ENCODE measurements around the gene DSN1. TPM values are rescaled to one million over a fixed set of nuclear protein-coding genes. Genes with fewer than 3 reads are reported as not detected.
A peak's percentile ranks its signal among the peaks of the same experiment; 100 is the strongest.

The DSN1 gene
- polyA plus RNA-seq, 1 of the 3 experiments (the other 2 are of a cell fraction) = 7.3 TPM

DNA sequence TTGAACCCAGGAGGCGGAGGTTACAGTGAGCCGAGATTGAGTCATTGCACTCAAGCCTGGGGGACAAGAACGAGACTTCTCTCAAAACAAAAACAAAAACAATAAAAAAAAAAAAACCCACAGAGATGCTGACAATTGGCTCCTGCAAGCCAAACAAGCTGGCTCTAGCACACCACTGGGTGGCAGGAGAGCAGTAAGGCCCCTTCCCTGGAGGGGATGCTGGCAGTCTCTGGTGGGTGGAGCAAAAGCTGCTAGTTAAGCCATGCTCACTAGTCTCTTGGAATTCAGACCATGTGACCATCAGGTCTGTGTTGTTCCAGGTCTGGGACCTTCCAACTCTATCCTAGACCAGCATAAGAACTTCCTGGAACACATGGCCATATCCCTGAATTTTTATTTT is 18.9 kb upstream of the DSN1 start:
- Histone ChIP-seq H3K4me1 (ENCODE audit: control insufficient read depth in 1 of 2, insufficient read depth in 2 of 2, low read depth in 1 of 2, low read length in 1 of 2) (no peaks in the 10 kb centered on the region), H2AFZ (ENCODE audit: low read depth) (no peak overlapping the region), H3K79me2 (ENCODE audit: insufficient read depth) (peaks cover 49% of the 10 kb centered on the region), H3F3A (replicated peaks; ENCODE audit: insufficient read depth) (peaks cover 4% of the 10 kb centered on the region), H3K27me3 (ENCODE audit: insufficient read depth) (no peaks in the 10 kb centered on the region), H3K9ac (no peak overlapping the region), H3K9me2 (no peaks in the 10 kb centered on the region), H3K9me3 (no peaks in the 10 kb centered on the region), H3K36me3 (replicated peaks in 1 of 2; ENCODE audit: control insufficient read depth in 1 of 2, insufficient read depth in 2 of 2, low read length in 1 of 2) (peaks cover 27 to 41% of the 10 kb centered on the region in 2 experiments), H4K20me1 (ENCODE audit: insufficient read depth) (peaks cover 11% of the 10 kb centered on the region; the same call in 1 of the 2 replicates), H3K27ac (ENCODE audit: low read depth in 2 of 2, low read length in 1 of 2) (no peak overlapping the region), H3K4me3 (ENCODE audit: low read depth in 2 of 2, low read length in 1 of 2) (no peak overlapping the region), H3K4me2 (no peak overlapping the region)
- WGBS (ENCODE audit: low lambda C conversion rate) = 86% methylated on average over 3 of the region's 3 CpGs
- POLR2A ChIA-PET = no interaction called here
- CTCF ChIA-PET = interaction anchor here (0.8 to 2.2 kb wide), 6 partner anchors 16 to 127 kb away, joined by 3 to 8 read pairs (median 6); partner anchors contain the start of gene DSN1
- DNase-seq = peak; percentile 70
- TF ChIP-seq JUND (IDR thresholded peaks at IDR 0.05) (no peak), MXI1 (IDR thresholded peaks at IDR 0.05; ENCODE audit: low read depth, low read length) (peak; percentile 40; the same call in 1 of the 2 replicates), SMC3 (IDR thresholded peaks at IDR 0.05; ENCODE audit: low read depth, low read length) (peak; percentile 59), RAD21 (IDR thresholded peaks at IDR 0.05; ENCODE audit: low read length) (peak; percentile 56), MEF2A (IDR thresholded peaks at IDR 0.05; ENCODE audit: borderline replicate concordance, low read depth) (no peak), POLR2AphosphoS5 (IDR thresholded peaks at IDR 0.05; ENCODE audit: low read depth, low read length) (no peak)
- TF ChIP-seq, protein P1, sequence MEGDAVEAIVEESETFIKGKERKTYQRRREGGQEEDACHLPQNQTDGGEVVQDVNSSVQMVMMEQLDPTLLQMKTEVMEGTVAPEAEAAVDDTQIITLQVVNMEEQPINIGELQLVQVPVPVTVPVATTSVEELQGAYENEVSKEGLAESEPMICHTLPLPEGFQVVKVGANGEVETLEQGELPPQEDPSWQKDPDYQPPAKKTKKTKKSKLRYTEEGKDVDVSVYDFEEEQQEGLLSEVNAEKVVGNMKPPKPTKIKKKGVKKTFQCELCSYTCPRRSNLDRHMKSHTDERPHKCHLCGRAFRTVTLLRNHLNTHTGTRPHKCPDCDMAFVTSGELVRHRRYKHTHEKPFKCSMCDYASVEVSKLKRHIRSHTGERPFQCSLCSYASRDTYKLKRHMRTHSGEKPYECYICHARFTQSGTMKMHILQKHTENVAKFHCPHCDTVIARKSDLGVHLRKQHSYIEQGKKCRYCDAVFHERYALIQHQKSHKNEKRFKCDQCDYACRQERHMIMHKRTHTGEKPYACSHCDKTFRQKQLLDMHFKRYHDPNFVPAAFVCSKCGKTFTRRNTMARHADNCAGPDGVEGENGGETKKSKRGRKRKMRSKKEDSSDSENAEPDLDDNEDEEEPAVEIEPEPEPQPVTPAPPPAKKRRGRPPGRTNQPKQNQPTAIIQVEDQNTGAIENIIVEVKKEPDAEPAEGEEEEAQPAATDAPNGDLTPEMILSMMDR (IDR thresholded peaks at IDR 0.05) = peak; percentile 57
- TF ChIP-seq, protein P2, sequence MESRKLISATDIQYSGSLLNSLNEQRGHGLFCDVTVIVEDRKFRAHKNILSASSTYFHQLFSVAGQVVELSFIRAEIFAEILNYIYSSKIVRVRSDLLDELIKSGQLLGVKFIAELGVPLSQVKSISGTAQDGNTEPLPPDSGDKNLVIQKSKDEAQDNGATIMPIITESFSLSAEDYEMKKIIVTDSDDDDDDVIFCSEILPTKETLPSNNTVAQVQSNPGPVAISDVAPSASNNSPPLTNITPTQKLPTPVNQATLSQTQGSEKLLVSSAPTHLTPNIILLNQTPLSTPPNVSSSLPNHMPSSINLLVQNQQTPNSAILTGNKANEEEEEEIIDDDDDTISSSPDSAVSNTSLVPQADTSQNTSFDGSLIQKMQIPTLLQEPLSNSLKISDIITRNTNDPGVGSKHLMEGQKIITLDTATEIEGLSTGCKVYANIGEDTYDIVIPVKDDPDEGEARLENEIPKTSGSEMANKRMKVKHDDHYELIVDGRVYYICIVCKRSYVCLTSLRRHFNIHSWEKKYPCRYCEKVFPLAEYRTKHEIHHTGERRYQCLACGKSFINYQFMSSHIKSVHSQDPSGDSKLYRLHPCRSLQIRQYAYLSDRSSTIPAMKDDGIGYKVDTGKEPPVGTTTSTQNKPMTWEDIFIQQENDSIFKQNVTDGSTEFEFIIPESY (IDR thresholded peaks at IDR 0.05; ENCODE audit: borderline replicate concordance, low read depth) = no peak
- TF ChIP-seq, protein P3, sequence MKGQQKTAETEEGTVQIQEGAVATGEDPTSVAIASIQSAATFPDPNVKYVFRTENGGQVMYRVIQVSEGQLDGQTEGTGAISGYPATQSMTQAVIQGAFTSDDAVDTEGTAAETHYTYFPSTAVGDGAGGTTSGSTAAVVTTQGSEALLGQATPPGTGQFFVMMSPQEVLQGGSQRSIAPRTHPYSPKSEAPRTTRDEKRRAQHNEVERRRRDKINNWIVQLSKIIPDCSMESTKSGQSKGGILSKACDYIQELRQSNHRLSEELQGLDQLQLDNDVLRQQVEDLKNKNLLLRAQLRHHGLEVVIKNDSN (IDR thresholded peaks at IDR 0.05; ENCODE audit: borderline replicate concordance, low read depth) = peak; percentile 50; the same call in 1 of the 2 replicates

DNA sequence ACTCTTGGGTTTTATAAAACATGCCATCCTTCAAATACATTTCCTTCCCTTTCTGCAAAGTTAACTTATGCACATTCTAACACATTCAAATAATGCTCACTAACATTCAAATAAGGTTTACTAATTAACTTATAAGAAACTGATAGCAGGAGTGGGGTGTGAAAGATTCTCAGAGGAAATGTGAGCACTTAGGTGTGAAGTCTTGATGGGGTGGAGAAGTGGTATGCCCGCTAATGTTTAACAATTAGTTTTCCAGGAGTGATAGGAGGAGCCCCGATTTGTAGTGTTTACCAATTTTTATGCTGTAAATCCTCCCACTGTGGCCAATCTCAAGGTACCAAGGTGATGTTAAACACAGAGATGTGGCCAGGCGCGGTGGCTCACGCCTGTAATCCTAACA is 18.3 kb upstream of the DSN1 start:
- H3K36me3 ChIP-seq (replicated peaks in 1 of 2; ENCODE audit: control insufficient read depth in 1 of 2, insufficient read depth in 2 of 2, low read length in 1 of 2) = peaks cover 28 to 36% of the 10 kb centered on the region in 2 experiments
- no peaks in the 10 kb centered on the region for H3K9me3 ChIP-seq
- H3K27ac ChIP-seq (ENCODE audit: low read depth in 2 of 2, low read length in 1 of 2) = no peak overlapping the region
- no peak for TF ChIP-seq TAF1 (IDR thresholded peaks at IDR 0.05; ENCODE audit: borderline replicate concordance, low read depth, low read length)
- TF ChIP-seq, protein P4, sequence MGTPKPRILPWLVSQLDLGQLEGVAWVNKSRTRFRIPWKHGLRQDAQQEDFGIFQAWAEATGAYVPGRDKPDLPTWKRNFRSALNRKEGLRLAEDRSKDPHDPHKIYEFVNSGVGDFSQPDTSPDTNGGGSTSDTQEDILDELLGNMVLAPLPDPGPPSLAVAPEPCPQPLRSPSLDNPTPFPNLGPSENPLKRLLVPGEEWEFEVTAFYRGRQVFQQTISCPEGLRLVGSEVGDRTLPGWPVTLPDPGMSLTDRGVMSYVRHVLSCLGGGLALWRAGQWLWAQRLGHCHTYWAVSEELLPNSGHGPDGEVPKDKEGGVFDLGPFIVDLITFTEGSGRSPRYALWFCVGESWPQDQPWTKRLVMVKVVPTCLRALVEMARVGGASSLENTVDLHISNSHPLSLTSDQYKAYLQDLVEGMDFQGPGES (IDR thresholded peaks at IDR 0.05; ENCODE audit: low read depth, low read length) = no peak
- DNase-seq = no peak
- 99% methylated on average over 5 of the region's 5 CpGs for WGBS (ENCODE audit: low lambda C conversion rate)
- no peak overlapping the region for H2AFZ ChIP-seq (ENCODE audit: low read depth)
- CTCF ChIA-PET = interaction anchor here (1.1 to 2.2 kb wide), 5 partner anchors 17 to 127 kb away, joined by 4 to 8 read pairs (median 6); partner anchors contain the start of gene DSN1
- no peaks in the 10 kb centered on the region for H3K9me2 ChIP-seq
- no peak overlapping the region for H3K4me3 ChIP-seq (ENCODE audit: low read depth in 2 of 2, low read length in 1 of 2)
- H3K9ac ChIP-seq = no peak overlapping the region
- H3F3A ChIP-seq (replicated peaks; ENCODE audit: insufficient read depth) = peaks cover 4% of the 10 kb centered on the region
- H3K4me1 ChIP-seq (ENCODE audit: control insufficient read depth in 1 of 2, insufficient read depth in 2 of 2, low read depth in 1 of 2, low read length in 1 of 2) = no peaks in the 10 kb centered on the region
- POLR2A ChIA-PET = no interaction called here
- H3K27me3 ChIP-seq (ENCODE audit: insufficient read depth) = no peaks in the 10 kb centered on the region
- H3K79me2 ChIP-seq (ENCODE audit: insufficient read depth) = peaks cover 55% of the 10 kb centered on the region
- peaks cover 16% of the 10 kb centered on the region; the same call in 1 of the 2 replicates for H4K20me1 ChIP-seq (ENCODE audit: insufficient read depth)
- no peak overlapping the region for H3K4me2 ChIP-seq
